Measurements from ENCODE around the gene SBNO1.
"Not testable (repeated sequence)": the region's sequence is repeated elsewhere in the genome, so short reads cannot be mapped to it uniquely, and the experiment has no call there.

SBNO1 gene

DNA sequence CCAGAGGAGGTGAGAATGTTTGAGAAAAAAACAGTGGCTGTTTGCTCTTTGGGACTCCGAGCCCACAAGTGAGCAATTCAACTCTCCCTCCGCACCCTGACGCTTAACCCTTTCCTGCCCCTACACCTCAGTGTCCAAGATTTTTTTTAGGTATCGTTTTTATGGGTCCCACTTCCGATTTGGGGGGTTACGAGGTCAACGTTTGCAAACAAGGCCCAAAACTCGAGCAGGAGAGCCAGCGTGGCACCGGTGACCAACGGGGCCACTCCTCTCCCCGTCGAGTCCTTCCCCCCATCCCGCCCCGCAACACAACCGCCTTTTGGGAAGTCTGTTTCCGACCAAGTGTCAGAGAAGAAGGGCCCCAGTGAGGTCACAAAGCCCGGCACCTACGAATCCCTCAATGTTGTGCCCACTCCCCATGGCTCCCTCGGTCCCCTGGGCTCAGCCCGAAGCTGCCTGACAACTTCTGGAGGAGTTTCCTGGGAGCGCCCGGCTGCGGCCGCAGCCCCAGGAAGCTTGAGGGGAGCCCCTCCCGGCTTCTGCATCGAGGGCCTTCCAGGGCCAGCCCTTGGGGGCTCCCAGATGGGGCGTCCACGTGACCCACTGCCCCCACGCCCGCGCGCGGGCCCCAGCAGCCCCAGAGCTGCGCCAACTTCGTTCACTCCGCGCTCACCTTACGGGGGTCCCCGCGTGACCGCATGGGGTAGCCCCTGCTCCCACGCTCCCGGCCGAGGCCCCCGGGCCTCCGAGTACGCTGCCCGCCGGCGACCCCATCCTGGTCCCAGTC, 94.2 kb downstream of the SBNO1 start:
- no peak for DNase-seq (ENCODE audit: low read depth)

DNA sequence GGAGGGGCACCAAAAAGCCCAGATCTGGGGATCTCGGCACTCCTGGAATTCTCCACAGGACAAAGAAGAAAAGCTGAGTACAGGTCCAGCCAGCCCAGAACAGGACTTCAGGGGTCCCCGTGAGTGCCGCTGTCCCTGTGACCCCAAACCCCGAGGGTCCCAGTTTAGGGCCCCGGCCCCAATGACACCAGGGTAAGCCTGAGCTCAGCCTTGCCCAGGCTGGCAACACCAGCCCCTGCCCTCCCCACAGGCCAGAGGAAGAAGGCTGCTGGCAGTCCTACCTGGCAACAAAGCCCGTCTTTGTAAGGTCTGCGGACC, 94.8 kb downstream of the SBNO1 start:
- DNase-seq (ENCODE audit: low read depth), result no peak

DNA sequence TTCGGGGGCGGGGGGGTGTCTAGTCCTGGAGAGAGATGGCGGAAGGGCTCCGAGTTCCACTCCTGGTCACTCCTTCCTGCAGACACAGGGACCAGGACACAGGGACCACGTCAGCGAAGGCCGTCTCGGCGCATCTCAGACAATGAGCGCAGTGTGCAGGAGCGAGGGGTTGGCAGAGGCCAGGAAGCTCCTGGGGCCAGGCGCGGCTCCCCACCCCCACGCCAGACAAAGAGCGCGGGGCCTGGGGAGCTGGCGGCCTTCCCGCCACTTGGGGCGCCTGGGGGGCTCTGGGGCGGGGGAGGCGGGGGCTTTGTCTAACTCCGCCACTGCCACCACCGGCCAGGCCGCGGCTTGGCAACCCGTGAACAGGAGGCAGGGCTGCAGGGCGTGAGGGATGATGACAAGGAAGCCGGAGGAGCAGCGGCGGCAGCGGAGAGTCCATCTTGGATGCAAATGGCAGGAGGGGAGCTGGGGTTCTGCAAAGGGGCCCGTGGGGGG, 95.2 kb downstream of the SBNO1 start:
- no peak for DNase-seq (ENCODE audit: low read depth)

DNA sequence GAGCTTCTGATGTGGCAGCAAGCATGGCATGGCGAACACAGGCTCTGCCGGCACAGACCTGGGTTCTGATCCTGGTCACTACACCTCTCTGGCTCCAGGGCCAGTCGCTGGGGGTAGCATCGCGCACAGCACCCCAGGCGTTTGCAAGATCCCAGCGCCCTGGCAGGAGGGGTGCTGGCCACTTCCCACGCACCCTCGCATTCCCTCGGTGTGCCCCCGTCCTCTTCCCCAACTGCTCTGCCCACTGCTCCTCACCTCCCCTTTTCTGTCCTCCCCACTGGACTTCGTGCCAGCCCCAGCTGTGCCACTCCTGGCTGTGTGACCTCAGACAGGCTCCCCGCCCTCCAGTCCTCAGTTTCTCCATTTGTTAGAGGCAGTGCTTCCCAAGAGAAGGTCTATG, 95.8 kb downstream of the SBNO1 start:
- no peak for DNase-seq (ENCODE audit: low read depth)

DNA sequence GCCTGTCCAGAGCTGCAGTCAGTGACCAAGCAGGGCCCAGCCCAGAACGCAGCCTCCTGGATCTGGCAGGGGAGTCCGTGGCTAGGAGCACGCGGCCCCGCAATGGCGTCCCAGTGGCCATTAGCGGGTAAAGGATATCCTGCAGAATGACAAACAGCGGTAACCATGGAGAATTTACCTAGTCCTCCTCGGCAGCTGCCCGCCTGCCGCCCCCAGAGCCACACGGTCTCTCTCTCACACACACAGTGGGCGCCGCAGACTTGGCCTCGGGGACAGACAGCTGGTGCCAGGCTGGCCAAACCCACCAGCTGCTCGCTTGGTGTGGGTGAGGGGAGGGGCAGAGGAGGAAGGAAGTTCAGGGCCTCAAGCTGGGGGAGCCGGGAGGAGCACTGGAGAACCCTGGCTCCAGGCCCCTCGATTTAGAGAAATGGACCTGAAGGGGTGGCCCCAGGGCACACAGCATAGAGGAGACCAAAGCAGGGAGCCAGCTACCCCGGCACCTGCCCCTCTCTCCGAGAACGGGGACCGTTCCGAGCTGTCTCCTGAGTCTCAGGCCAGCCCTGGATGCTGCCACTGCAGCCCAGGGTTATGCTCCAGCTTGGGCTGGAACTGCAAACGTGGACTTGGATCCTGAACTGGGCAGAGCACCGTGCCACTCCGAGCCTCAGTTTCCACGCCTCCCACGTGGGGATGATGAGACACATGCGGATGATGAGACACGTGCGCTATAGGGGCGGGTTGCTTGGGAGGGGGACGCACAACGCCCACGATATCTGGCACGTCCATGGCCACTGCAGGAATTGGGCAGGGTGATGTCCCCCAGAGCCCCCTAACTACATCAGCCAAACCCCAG, 96.4 kb downstream of the SBNO1 start:
- DNase-seq (ENCODE audit: low read depth), result no peak

DNA sequence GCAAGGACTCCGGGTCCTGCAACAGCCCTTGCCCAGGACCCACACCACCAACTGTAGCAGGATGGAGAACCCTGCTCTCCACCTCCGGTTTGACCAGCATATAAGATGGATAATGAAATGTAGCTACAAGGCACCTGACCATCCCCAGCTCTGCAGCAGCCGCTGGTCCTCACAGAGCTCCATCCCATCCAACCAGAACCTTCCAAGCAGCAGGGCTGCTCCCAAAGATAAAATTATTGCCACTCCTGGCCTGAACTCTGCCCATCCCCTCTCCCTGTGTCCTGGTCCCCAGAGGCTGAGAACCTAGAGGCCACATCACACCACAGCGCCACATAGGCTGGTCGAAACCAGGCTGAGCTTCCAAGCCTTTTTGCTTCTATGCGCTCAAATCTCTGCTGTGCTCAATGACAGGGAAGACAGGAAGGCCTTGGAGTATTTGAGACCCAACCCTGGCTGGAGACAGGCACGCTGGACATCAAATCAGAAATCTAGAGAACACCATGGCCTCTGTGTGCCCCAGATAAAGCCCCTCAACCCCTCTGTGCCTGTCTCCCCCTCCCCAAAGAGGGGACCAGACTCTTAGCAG, 97.2 kb downstream of the SBNO1 start:
- no peak for DNase-seq (ENCODE audit: low read depth)

DNA sequence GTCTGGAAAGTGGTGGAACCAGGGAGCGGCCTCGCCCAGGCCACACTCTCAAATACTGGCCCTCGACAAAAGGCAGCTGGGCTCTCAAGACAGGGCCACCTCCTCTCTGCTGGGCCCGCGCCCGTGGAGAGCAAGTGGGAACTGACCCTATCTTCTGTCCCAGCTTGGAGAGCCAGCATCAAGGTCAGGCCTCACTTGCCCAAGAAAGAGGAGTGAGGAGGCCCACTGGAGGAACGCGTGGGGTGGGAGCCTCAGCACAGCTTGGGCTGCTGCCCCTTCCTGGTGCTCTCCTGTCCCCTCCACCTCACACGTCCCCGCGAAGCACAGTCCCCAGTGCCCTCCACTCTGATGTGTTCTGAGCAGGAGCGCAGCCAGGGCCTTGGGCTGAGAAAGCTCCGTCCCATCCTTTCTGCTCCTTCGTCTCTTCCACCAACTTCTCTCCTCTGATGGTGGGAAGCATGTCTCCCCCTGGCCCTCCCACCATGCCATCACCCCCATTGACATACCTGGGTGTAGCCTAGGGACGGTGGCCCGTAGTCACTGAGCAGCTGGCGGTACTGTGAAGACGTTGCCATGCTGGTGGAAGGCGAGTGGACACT, 97.9 kb downstream of the SBNO1 start:
- DNase-seq (ENCODE audit: low read depth), result no peak

DNA sequence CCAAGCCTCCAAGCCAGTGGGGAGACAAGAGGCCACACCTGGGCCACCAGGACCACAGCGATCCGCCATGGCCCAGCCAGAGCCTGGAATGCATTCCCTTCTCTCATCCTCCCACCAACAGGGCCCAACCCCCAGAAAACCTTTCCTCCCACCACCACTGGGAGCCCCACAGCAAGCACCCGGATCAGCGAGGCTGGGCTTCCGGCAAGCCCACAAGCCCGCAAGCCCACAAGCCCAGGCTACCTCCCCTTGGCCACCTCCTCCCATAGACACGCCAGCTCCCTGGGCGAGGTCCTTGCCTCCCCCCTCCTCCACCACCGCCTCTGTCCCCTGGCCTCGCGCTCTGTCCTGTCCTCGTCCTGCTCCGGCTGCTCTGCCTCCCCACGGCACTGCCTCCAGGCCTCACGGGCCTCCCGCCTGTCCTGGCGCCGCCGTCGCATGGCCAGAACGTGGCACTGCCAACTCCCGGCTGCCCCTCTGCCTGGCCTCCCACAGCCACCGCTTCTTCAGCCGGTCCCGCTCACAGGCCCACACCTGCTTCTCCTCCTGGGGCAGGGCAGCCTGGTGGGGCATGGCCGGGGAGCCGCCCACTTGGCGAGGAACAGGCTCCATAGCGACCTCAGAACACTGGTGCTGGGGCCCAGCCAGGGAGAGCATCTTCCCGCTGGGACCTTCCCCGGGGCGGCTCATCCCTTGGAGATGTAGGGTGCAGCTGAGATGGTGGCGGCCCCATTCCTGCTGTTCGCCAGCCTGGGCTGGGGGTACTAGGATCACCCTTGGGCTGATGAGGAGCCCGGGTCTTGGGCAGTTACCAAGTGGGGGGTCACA, 98.6 kb downstream of the SBNO1 start:
- DNase-seq (ENCODE audit: low read depth), result no peak

DNA sequence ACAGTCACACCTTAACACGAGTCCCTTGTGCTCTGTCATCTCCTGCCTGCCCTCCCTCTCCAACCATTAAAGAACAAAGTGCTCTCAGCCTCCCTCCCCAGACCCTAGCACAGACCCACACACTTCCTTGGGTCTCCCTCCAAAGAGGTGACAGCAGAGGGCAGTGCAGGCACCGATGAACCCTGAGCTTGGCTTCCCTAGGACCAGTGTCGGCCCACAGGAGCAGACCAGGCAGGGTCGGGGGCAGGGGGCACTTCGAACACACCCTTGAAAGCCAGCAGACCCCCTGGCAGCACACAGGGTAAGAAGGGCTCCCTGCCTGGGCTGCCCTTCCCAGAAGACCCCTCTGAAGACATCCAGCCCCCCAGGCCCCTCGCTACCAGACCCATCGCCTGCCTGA, 100.0 kb downstream of the SBNO1 start:
- DNase-seq (ENCODE audit: low read depth), result no peak

DNA sequence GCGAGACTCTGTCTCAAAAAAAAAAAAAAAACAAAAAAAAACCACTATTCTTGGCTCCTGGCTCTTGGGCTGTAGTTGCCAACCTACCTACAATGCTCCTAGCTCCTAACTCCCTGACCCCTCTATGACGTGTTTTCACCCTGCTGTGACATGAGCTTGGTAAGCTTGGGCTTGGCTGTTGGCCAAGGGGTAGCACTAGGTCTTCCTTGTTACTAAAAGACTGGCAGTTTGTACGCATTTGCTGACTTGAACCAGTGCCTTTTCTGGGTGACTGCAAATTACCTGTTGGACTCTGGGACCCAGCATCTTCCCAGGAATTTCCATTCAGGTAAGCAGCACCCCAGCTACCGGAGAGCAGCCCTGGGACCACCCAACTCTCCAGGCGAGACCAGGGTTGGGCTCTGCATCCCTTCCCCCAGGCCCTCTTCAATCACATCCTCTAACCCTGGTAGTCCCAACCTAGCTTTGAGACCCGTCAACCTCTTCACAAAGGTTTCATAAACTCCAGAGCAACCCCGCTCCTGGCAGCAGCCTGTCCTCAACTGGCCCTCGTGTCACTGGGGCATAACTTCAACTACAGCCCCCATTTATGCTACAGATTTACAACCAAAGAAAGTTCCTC, 101.3 kb downstream of the SBNO1 start:
- no peak for DNase-seq (ENCODE audit: low read depth)

DNA sequence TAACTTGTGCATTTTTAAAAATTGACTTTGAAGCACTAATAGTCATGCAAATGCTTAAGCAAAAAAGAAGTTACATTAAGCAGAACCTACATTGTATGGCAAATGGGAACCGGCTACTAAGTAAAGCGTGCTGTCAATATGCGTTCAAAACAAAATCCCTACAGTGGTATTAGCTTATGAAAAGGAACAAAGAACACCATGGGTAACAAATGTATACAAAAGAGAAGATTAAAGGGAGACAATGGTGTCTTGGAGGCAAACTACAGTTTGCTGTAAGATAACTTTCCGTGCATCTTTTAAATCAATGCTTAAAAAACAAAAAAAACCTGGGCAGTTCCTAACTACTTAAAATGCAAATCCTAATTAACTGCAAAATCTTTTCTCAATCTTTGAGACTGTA, 103.5 kb downstream of the SBNO1 start:
- DNase-seq (ENCODE audit: low read depth), result no peak

DNA sequence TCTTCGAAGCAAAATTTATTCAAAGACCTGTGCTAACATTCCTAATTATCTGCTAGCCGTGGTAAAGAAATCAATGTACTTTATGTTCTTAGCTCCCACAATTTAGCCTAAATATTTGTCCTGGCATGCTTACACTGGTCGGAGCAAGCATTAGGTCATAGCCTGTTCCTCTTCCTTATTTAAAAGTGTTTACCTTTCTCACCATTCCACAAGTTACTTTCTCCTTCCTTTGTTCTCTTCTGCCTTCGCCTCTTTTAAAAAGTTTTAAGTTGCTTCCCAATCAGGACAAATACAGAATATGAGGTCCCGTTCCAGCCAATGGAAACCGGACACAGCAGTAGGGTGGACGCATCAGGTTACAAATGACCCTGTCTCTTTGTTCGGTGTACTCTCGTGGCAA, 104.6 kb downstream of the SBNO1 start:
- no peak for DNase-seq (ENCODE audit: low read depth)

DNA sequence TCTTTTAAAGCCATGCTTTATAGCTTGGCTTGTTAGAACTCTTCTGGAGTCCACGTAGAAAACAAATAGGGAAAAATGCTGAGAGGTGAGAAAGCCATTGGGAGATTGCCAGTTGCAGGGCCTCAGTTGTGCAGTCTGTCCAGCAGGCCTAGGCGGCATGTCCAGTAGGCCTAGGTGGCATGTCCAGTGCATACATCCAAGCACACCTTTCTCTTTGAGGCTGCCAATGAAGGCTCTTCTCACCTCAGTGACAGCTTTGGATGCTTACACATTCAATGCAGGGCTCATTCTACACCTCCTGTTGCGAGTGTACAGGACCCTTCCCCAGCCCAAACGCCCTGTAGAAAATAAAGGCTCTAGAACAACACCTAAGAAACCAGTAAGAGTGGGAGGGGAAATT, 106.1 kb downstream of the SBNO1 start:
- DNase-seq (ENCODE audit: low read depth), result no peak

DNA sequence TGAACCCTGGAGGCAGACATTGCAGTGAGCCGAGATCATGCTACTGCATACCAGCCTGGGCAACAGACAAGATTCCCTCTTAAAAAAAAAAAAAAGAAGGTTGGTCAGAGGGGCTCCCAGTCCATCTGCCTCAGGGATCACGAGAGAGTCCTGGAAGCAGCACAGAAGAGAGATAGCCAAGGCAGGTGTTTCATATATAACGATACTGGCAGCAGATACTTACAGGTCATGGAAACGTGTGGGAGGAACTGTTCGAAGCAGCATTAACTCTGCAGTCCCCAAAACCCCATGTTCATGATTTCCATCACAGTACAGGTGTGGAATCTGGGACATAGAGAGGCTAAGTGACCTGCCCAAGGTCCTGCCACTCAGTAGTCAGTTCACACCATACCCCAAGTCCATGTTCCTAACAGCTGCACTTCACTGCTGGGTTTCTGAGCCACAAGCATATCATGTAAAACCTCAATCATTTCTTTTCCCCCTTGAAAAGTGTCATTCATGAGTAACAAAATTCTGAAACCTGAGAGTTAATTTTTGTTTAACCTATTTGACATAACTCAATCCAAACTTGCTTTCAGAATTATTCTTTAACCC, 109.7 kb downstream of the SBNO1 start:
- no peak for DNase-seq (ENCODE audit: low read depth)

DNA sequence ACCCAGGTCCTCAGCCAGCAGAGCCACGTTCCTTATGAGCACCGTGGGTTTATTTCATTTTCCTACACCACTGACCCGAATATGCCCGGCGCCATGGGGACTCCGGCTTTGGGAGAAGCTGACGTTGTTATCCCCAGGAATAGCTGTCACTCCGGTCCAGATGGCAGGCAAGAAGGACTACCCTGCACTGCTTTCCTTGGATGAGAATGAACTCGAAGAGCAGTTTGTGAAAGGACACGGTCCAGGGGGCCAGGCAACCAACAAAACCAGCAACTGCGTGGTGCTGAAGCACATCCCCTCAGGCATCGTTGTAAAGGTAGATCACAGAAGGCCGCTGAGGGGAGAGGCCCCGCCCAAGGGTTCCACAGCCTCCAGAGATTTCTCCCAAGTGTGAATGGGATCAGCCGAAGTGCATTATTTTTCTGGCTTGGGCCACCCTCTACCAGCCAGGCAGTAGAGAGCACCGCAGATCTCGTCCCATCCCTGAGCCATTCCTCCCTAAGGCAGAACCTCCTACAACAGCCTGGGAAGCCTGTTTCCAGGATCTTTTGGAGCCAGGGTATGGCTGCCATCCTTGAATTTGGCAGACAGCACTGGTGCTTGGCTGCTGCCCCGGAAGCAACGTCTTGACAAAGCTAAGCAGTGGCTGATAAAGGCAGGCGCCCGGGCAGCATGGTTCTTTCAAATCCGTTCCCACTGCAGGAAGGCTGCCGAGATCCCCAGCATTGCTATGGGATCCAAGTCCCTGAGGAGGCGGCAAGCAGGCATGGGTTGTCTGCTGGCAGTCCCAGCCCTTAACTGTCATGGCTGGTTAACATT, 110.8 kb downstream of the SBNO1 start:
- no peak for DNase-seq (ENCODE audit: low read depth)

DNA sequence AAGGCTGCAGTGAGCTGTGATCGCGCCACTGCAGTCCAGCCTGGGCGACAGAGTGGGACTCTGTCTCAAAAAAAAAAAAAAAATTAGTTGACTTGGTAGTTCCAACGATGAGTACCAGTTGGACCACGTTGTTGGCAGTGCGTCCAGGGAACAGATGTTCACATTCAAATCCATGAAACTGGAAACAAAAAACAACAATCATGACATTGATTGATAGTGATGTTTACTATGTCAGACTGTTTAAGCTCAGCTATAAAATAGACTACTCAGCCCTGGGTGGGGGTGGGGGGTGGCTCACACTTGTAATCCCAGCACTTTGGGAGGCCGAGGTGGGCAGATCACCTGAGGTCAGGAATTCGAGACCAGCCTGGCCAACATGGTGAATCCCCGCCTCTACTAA, 112.3 kb downstream of the SBNO1 start:
- not testable (repeated sequence) for DNase-seq (ENCODE audit: low read depth)

DNA sequence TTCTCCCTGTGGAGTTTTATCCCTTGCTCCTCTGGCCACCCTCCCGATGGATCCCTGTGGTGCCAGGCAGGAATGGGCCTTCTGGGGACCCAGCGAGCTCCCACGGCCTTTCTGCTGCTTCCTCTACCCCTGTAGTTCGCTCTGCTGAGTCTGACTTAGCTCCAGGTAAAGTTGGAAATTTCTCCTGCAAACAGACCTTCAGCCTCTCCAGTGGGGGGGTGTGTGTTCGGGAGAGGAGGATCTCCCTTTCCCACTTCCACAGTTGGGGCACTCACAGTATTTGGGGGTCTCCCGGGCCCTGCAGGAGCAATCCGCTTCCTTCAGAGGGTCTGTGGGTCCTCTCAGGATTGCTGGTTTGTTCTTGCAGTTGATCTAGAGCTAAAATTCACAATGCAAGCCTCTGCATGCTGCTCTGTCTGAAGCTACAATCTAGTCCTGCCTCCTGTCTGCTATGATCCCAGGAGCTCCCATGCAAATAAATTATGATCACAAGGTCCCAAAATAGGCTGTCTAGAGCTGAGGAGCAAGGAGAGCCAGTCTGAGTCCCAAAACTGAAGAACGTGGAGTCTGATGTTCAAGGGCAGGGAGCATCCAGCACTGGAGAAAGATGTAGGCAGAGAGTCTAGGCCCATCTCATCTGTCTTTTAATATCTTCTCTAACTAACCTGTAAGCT, 113.1 kb downstream of the SBNO1 start:
- DNase-seq (ENCODE audit: low read depth), result no peak

DNA sequence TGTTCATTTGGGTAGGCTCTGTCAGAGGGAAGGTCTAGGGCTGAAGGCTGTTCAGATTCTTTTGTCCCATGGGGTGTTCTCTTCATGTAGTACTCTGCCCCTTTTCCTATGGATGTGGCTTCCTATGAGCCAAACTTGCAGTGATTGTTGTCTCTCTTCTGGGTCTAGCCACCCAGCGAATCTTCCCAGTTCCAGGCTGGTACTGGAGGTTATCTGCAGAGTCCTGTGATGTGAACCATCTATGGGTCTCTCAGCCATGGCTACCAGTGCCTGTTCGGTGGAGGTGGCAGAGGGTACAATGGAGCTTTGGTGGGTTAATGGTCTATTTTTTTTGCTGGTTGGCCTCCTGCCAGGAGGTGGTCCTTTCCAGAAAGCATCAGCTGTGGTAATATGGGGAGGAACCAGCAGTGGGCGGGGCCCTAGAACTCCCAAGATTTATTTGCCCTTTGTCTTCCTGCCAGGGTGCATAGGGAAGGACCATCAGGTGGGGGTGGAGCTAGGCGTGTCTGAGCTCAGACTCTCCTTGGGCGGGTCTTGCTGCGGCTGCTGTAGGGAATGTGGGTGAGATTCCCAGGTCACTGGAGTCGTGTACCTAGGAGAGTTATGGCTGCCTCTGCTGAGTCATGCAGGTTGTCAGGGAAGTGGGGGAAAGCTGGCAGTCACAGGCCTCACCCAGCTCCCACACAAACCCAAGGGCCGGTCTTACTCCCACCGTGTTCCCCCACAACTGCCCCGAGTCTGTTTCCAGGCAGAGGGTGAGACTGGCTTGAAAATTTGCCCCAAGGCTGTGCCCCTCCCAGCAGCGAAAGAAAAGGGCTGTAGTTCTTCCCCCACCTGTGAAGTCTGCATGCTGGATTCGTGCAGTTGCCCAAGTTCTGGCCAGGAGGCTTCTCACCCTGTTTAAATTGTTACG, 113.9 kb downstream of the SBNO1 start:
- no peak for DNase-seq (ENCODE audit: low read depth)
